ENCODE measurements around the gene EZR.

Gene EZR

DNA sequence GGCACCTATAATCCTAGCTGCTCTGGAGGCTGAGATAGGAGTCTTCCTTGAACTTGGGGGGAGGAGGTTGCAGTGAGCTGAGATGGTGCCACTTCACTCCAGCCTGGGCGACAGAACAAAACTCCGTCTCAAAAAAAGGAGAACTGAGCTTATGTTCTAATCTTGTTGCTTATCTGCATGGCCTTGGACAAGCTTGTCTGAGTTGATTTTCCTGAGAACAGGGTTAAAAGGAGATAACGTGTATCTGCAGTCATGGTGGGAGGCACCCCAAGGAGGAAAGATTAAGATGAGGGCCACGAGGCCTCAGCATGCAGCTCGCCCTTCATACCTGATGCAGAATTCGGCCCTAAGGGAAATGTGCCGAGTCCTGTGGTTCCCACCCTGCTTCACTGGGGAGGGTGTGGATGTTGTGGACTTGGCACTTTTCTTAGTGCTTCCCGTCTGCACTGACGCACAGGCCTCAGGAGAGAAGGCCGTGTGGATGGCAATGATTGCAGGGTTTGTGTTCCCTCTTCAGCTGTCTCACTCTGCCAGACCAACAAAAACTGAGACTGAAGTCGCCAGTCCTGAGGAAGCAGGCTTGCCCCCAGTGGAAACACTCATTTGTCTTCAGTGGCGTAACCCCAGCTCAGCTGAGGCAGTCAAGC is 56.3 kb downstream of the EZR start:
- H3K9me3 ChIP-seq (ENCODE audit: control insufficient read depth, low read length) = no peaks in the 10 kb centered on the region
- no peaks in the 10 kb centered on the region for H3K4me1 ChIP-seq (ENCODE audit: control insufficient read depth, insufficient read depth, low read length, poor library complexity, severe bottlenecking)
- DNase-seq = no peak
- no peak overlapping the region for H3K4me3 ChIP-seq (ENCODE audit: insufficient read depth, low read depth, low read length, poor library complexity, severe bottlenecking)
- no peaks in the 10 kb centered on the region for H3K27me3 ChIP-seq (replicated peaks; ENCODE audit: control insufficient read depth, insufficient read depth, low read length, poor library complexity, severe bottlenecking)
- no peak overlapping the region for H3K27ac ChIP-seq (ENCODE audit: insufficient read depth, low read length, poor library complexity, severe bottlenecking)
- H3K36me3 ChIP-seq (ENCODE audit: control insufficient read depth, insufficient read depth, low read length) = peaks cover 41% of the 10 kb centered on the region

DNA sequence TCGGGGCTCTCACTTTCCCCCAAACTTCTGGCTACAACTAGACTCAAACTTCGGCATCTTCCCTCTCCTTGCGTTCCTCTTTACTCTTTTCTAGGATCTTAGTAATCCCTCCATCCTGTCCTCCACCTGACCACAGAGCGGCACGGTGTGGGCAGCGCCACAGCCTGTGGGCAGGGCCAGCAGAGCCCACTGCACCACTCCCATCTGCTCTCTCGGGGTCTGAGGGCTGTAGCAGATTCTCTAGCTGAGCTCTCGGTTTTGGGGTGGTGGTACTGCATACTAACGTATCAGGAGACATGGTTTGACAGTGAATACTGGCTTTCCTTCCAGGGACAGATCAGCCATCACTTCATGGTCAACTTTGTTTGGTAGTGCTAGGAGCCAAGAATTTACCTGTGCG is 57.4 kb downstream of the EZR start:
- DNase-seq = no peak
- Histone ChIP-seq H3K36me3 (ENCODE audit: control insufficient read depth, insufficient read depth, low read length) (peaks cover 37% of the 10 kb centered on the region), H3K4me3 (ENCODE audit: insufficient read depth, low read depth, low read length, poor library complexity, severe bottlenecking) (no peak overlapping the region), H3K27me3 (replicated peaks; ENCODE audit: control insufficient read depth, insufficient read depth, low read length, poor library complexity, severe bottlenecking) (no peaks in the 10 kb centered on the region), H3K4me1 (ENCODE audit: control insufficient read depth, insufficient read depth, low read length, poor library complexity, severe bottlenecking) (no peaks in the 10 kb centered on the region), H3K9me3 (ENCODE audit: control insufficient read depth, low read length) (no peaks in the 10 kb centered on the region), H3K27ac (ENCODE audit: insufficient read depth, low read length, poor library complexity, severe bottlenecking) (no peak overlapping the region)

DNA sequence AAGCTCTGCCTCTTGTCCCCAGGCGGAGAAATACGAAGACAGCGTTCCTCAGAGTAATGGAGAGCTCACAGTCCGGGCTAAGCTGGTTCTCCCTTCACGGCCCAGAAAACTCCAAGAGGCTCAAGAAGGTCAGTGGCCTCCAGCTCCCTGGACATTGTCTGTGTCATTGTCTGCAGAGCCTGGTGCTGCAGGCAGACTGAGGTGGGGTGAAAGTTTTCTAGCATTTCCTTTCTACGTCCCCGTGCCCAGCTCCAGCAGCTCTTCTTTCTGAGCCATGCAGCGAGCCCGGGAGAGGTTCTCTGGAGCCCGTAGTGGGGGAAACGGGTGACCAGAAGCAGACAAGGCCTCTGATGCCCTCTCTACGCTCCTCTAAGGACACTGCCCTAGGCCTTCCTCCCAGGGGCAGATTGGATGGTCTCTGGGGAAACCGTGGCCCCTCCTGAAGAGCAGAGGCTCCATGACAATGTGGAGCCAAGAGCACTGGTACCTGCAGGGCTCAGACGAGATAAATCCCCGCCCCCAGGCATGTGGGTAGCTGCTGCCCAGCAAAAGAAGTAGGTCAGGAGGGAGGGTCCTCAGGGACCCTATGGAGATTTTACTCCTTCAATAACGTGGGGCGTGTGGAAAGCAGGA is 58.4 kb downstream of the EZR start:
- H3K4me3 ChIP-seq (ENCODE audit: insufficient read depth, low read depth, low read length, poor library complexity, severe bottlenecking) = no peak overlapping the region
- no peaks in the 10 kb centered on the region for H3K9me3 ChIP-seq (ENCODE audit: control insufficient read depth, low read length)
- no peak for DNase-seq
- H3K27me3 ChIP-seq (replicated peaks; ENCODE audit: control insufficient read depth, insufficient read depth, low read length, poor library complexity, severe bottlenecking) = no peaks in the 10 kb centered on the region
- H3K27ac ChIP-seq (ENCODE audit: insufficient read depth, low read length, poor library complexity, severe bottlenecking) = no peak overlapping the region
- no peaks in the 10 kb centered on the region for H3K4me1 ChIP-seq (ENCODE audit: control insufficient read depth, insufficient read depth, low read length, poor library complexity, severe bottlenecking)
- peaks cover 28% of the 10 kb centered on the region for H3K36me3 ChIP-seq (ENCODE audit: control insufficient read depth, insufficient read depth, low read length)

DNA sequence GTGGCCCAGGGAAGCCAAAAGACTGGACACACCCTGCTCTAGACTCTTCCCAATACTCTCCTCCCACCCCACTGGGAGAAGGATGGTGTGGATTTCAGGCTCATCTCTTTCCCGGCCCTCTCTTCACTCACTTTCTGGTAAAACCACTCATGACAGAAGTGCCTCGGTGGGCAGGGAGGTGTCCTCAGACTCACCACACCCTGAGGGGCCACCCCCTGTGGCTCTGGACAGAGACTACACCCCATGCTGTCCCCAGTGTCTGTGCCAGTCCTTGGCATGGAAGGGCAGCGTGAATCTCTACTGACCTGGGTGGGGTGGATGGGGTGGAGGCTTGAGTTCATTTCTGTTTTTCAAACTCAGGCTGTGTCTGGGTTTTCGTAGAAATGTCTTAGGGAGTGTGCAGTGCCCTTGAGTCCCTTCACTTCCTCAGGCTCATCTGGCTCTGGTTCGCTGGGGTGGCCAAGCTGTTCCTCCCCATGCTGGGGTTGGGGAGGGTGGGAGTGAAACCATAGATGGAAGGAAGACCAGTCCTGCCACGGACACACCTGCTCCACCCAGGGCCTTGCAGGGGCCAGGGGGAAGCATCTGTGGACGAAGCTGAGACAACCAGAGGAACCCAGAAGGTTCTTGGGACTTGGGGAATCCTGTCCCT is 59.1 kb downstream of the EZR start:
- no peaks in the 10 kb centered on the region for H3K4me1 ChIP-seq (ENCODE audit: control insufficient read depth, insufficient read depth, low read length, poor library complexity, severe bottlenecking)
- peaks cover 27% of the 10 kb centered on the region for H3K36me3 ChIP-seq (ENCODE audit: control insufficient read depth, insufficient read depth, low read length)
- no peak for DNase-seq
- H3K4me3 ChIP-seq (ENCODE audit: insufficient read depth, low read depth, low read length, poor library complexity, severe bottlenecking) = no peak overlapping the region
- H3K9me3 ChIP-seq (ENCODE audit: control insufficient read depth, low read length) = no peaks in the 10 kb centered on the region
- H3K27ac ChIP-seq (ENCODE audit: insufficient read depth, low read length, poor library complexity, severe bottlenecking) = no peak overlapping the region
- no peaks in the 10 kb centered on the region for H3K27me3 ChIP-seq (replicated peaks; ENCODE audit: control insufficient read depth, insufficient read depth, low read length, poor library complexity, severe bottlenecking)

DNA sequence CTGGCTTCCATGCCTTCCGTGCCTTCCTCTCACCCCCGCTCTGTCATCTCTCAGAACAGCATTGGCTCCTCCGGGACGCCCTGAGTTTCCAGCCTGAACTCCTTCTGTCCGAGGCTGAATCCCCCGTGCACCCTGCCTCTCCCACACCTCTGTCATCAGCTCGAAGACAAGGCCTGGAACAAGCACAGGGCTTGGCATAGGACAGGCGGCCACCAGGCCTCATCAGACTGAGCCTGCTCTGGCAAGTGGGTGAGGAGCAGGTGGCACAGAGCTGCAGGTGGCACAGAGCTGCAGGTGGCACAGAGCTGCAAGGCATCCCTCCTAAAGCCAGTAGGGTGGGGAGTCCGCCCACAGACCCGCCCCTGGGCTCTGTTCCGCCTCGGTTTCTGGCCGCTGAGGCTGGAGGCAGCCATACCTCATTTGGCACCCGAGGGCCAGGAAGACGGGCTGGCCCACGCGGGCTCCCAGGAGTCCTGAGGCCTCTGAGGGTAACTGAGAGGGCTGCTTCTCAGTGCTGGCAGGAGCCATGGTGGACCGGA is 60.2 kb downstream of the EZR start:
- Histone ChIP-seq H3K4me1 (ENCODE audit: control insufficient read depth, insufficient read depth, low read length, poor library complexity, severe bottlenecking) (no peaks in the 10 kb centered on the region), H3K4me3 (ENCODE audit: insufficient read depth, low read depth, low read length, poor library complexity, severe bottlenecking) (no peak overlapping the region), H3K27ac (ENCODE audit: insufficient read depth, low read length, poor library complexity, severe bottlenecking) (no peak overlapping the region), H3K27me3 (replicated peaks; ENCODE audit: control insufficient read depth, insufficient read depth, low read length, poor library complexity, severe bottlenecking) (no peaks in the 10 kb centered on the region), H3K9me3 (ENCODE audit: control insufficient read depth, low read length) (no peaks in the 10 kb centered on the region), H3K36me3 (ENCODE audit: control insufficient read depth, insufficient read depth, low read length) (peaks cover 23% of the 10 kb centered on the region)
- DNase-seq = no peak

DNA sequence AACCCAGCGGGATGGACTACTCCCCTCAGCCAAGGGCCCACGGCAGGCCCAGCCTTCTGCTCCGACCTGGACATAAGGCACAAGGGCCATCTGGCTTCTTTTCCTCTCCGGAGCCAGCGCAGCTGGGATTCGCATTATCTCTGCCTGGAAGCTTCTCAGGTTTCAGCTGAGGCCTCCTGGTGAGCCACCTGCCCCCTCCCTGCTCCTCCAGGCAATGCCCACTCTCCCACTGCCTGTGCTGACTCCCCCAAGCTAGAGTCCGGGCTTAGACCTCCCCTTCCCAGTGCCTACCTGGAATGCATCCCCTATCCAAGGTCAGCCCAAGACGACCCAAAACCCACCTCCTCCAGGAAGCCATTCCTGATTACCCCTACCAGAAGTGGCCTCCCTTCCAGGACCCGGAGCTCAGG is 60.7 kb downstream of the EZR start:
- Histone ChIP-seq H3K4me3 (ENCODE audit: insufficient read depth, low read depth, low read length, poor library complexity, severe bottlenecking) (no peak overlapping the region), H3K27ac (ENCODE audit: insufficient read depth, low read length, poor library complexity, severe bottlenecking) (no peak overlapping the region), H3K27me3 (replicated peaks; ENCODE audit: control insufficient read depth, insufficient read depth, low read length, poor library complexity, severe bottlenecking) (no peaks in the 10 kb centered on the region), H3K4me1 (ENCODE audit: control insufficient read depth, insufficient read depth, low read length, poor library complexity, severe bottlenecking) (no peaks in the 10 kb centered on the region), H3K36me3 (ENCODE audit: control insufficient read depth, insufficient read depth, low read length) (peaks cover 25% of the 10 kb centered on the region), H3K9me3 (ENCODE audit: control insufficient read depth, low read length) (no peaks in the 10 kb centered on the region)
- no peak for DNase-seq

DNA sequence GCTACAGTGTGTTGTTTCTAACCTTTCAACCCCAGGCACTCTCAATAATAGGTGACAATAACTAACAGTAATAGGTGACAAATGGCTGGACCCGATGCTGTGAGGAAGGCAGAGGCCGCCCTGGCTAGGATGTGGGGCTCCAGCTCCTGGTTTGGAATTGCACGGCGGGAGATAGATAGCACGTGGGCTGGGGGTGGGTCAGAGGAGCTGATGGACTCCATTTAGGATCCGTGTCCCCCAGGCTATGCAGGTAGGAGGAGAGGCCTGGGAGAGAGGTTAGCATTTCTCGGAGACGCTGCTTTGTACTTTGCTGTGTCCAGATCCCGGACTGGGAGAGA is 61.4 kb downstream of the EZR start:
- H3K36me3 ChIP-seq (ENCODE audit: control insufficient read depth, insufficient read depth, low read length) = peaks cover 26% of the 10 kb centered on the region
- no peak overlapping the region for H3K4me3 ChIP-seq (ENCODE audit: insufficient read depth, low read depth, low read length, poor library complexity, severe bottlenecking)
- DNase-seq = no peak
- no peaks in the 10 kb centered on the region for H3K9me3 ChIP-seq (ENCODE audit: control insufficient read depth, low read length)
- no peaks in the 10 kb centered on the region for H3K4me1 ChIP-seq (ENCODE audit: control insufficient read depth, insufficient read depth, low read length, poor library complexity, severe bottlenecking)
- no peaks in the 10 kb centered on the region for H3K27me3 ChIP-seq (replicated peaks; ENCODE audit: control insufficient read depth, insufficient read depth, low read length, poor library complexity, severe bottlenecking)
- H3K27ac ChIP-seq (ENCODE audit: insufficient read depth, low read length, poor library complexity, severe bottlenecking) = no peak overlapping the region

DNA sequence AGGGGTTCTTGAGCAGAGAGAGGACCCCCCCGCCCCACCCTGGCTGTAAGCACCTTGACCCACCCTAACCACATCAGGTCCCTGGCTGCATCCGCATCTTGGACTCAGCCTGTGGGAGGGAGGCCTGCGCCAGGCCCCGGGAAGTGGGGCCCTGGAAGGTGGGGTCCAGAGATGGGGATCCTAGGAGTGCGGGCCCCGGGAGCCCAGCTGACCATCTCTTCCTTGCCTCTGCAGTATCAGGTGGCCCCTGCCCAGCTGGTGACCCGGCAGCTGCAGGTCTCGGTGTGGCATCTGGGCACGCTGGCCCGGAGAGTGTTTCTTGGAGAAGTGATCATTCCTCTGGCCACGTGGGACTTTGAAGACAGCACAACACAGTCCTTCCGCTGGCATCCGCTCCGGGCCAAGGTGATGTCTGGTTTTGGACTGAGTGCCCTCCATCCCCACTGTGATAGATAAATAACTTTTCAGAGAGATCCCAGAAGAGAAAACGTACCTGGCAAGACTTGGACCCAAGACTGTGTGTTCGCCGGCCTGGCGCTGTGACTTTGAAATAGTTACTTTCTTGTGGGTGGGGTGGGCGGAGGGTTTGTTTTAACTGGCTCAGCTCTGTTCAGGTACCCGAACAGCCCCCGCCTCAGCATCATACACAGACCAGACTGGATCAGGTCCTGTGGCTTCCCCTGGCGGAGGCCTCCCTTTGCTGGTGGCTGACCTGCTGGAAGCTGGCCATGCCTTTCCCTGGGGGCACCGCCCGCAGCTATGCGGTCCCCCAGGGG is 62.0 kb downstream of the EZR start:
- H3K27me3 ChIP-seq (replicated peaks; ENCODE audit: control insufficient read depth, insufficient read depth, low read length, poor library complexity, severe bottlenecking) = no peaks in the 10 kb centered on the region
- H3K4me3 ChIP-seq (ENCODE audit: insufficient read depth, low read depth, low read length, poor library complexity, severe bottlenecking) = no peak overlapping the region
- H3K27ac ChIP-seq (ENCODE audit: insufficient read depth, low read length, poor library complexity, severe bottlenecking) = no peak overlapping the region
- no peaks in the 10 kb centered on the region for H3K4me1 ChIP-seq (ENCODE audit: control insufficient read depth, insufficient read depth, low read length, poor library complexity, severe bottlenecking)
- no peaks in the 10 kb centered on the region for H3K9me3 ChIP-seq (ENCODE audit: control insufficient read depth, low read length)
- DNase-seq = no peak
- H3K36me3 ChIP-seq (ENCODE audit: control insufficient read depth, insufficient read depth, low read length) = peaks cover 30% of the 10 kb centered on the region

DNA sequence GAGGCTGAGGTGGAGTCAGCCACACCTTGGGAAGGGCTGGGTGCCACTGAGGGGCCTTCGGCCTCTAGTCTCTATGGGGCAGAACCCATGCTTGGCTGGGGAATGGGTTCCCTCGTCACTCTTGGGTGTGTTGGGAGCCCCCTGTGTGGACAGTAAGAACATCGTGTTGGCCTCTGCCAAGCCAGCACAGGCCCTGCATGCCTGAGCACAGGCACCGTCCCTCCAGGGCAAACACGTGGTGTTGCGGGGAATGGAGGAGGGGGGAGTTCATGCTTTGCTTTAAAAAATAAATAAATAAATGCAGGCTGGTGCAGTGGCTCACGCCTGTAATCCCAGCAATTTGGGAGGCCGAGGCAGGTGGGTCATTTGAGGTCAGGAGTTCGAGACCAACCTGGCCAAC is 63.0 kb downstream of the EZR start:
- H3K27me3 ChIP-seq (replicated peaks; ENCODE audit: control insufficient read depth, insufficient read depth, low read length, poor library complexity, severe bottlenecking) = no peaks in the 10 kb centered on the region
- no peaks in the 10 kb centered on the region for H3K9me3 ChIP-seq (ENCODE audit: control insufficient read depth, low read length)
- no peak overlapping the region for H3K27ac ChIP-seq (ENCODE audit: insufficient read depth, low read length, poor library complexity, severe bottlenecking)
- no peak overlapping the region for H3K4me3 ChIP-seq (ENCODE audit: insufficient read depth, low read depth, low read length, poor library complexity, severe bottlenecking)
- H3K4me1 ChIP-seq (ENCODE audit: control insufficient read depth, insufficient read depth, low read length, poor library complexity, severe bottlenecking) = no peaks in the 10 kb centered on the region
- DNase-seq = no peak
- H3K36me3 ChIP-seq (ENCODE audit: control insufficient read depth, insufficient read depth, low read length) = peaks cover 39% of the 10 kb centered on the region

DNA sequence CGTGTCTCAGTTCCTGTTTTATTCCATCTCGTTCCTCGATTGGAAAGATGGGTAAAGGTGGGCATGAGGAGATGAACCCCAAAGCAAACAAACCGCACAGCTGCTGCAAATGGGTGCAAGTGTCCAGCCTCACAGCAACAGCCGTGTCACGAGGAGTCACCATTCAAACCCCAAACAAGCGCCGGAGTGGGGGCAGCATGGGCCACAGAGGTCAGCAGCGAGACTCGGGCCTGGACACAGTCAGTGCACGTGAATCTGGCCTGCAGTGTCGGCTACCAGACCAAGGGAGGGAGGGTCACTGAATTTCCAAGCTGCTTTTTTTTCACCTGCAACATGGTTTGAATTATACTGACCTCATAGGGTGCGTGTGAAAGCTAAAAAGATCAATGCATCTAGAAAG is 63.5 kb downstream of the EZR start:
- peaks cover 40% of the 10 kb centered on the region for H3K36me3 ChIP-seq (ENCODE audit: control insufficient read depth, insufficient read depth, low read length)
- H3K9me3 ChIP-seq (ENCODE audit: control insufficient read depth, low read length) = no peaks in the 10 kb centered on the region
- no peak overlapping the region for H3K27ac ChIP-seq (ENCODE audit: insufficient read depth, low read length, poor library complexity, severe bottlenecking)
- no peaks in the 10 kb centered on the region for H3K27me3 ChIP-seq (replicated peaks; ENCODE audit: control insufficient read depth, insufficient read depth, low read length, poor library complexity, severe bottlenecking)
- no peak overlapping the region for H3K4me3 ChIP-seq (ENCODE audit: insufficient read depth, low read depth, low read length, poor library complexity, severe bottlenecking)
- no peak for DNase-seq
- H3K4me1 ChIP-seq (ENCODE audit: control insufficient read depth, insufficient read depth, low read length, poor library complexity, severe bottlenecking) = no peaks in the 10 kb centered on the region
